Kidney epithelial cell (primary cell): ENCODE results near the gene IGSF21. TPM values are rescaled to one million over a fixed set of nuclear protein-coding genes. Genes with fewer than 3 reads are reported as not detected.

ENCODE experiments used
- DNase-seq: peaks from one replicate; pipeline ENCODE4 v3.0.0-alpha.2; 2010; ENCODE audit warnings: low read depth
- H3K27me3 ChIP-seq: 2 replicates; pipeline ENCODE4 v1.6.0; 2011; ENCODE audit warnings: low read length; ENCODE audit not compliant: control insufficient read depth, insufficient read depth
- H3K36me3 ChIP-seq: 2 replicates; pipeline ENCODE4 v1.5.1; 2011; ENCODE audit warnings: low read length; ENCODE audit not compliant: control insufficient read depth, insufficient read depth
- H3K4me3 ChIP-seq: 2 replicates; pipeline ENCODE4 v1.5.1; 2011; ENCODE audit warnings: low read depth, mild to moderate bottlenecking, control low read depth, low read length
- total RNA-seq: library from RNA; depleted of rRNA; stranded (reverse); fragments of >200 nt; gene quantifications from 2 replicates; pipeline ENCODE4 v1.2.3, GENCODE V29; 2015
- TF ChIP-seq, protein P1 (sequence below): IDR thresholded peaks from 2 replicates; pipeline ENCODE4 v1.5.1; 2011; ENCODE audit warnings: mild to moderate bottlenecking, moderate library complexity, low read length, control low read depth, inconsistent platforms; ENCODE audit not compliant: insufficient read depth, poor library complexity, severe bottlenecking

The IGSF21 gene
- total RNA-seq, 1 donor from 2014 or later: not detected

DNA sequence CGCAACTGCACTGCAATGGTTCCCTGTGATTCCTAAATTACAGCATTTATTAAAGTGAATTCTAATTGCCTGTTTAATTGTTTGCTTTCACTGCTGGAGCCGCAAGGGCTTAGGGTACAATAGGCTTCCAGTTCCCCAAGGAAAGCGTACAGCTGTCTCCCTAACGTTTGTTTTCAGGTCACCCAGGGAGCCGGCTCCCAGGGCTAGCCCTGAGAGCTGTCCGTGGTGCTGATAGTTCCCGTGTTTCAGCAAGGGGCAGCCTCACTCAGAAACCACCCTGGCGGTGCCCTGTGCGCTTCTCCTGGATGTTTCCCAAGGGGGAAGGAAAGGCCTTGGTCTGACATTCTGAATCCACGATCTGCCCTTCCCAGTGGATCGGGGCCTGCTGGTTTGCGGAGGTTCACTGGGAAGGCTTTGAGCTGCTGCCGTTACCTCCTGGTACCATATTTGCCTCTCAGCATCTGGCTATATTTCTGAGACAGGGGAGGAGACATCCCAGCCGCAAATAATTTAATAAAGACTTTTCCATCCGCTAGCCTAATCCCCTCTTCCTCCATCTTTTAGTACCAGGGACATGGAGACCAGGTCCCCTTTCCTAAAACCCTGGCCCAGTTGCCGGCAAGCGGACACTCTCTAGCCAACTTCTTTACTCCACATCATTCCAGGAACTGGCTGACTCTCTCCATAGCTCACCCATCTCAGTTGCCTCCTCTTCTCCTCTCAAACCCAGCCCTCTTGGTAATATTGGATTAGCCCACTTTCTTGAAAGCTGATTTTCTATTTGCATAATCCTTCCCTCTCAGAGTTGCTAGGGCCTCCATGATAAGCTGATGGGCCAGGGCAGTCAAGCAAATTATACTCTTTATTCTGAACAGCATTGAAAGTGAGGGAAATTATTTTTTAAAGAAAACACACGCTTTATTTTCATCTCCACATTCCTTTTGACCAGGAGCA lies 149.0 kb downstream of the IGSF21 start:
- TF ChIP-seq, protein P1, sequence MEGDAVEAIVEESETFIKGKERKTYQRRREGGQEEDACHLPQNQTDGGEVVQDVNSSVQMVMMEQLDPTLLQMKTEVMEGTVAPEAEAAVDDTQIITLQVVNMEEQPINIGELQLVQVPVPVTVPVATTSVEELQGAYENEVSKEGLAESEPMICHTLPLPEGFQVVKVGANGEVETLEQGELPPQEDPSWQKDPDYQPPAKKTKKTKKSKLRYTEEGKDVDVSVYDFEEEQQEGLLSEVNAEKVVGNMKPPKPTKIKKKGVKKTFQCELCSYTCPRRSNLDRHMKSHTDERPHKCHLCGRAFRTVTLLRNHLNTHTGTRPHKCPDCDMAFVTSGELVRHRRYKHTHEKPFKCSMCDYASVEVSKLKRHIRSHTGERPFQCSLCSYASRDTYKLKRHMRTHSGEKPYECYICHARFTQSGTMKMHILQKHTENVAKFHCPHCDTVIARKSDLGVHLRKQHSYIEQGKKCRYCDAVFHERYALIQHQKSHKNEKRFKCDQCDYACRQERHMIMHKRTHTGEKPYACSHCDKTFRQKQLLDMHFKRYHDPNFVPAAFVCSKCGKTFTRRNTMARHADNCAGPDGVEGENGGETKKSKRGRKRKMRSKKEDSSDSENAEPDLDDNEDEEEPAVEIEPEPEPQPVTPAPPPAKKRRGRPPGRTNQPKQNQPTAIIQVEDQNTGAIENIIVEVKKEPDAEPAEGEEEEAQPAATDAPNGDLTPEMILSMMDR: no peak
- no peaks in the 10 kb centered on the region for H3K27me3 ChIP-seq
- DNase-seq: peak; percentile 1
- no peak overlapping the region for H3K4me3 ChIP-seq
- no peaks in the 10 kb centered on the region for H3K36me3 ChIP-seq

DNA sequence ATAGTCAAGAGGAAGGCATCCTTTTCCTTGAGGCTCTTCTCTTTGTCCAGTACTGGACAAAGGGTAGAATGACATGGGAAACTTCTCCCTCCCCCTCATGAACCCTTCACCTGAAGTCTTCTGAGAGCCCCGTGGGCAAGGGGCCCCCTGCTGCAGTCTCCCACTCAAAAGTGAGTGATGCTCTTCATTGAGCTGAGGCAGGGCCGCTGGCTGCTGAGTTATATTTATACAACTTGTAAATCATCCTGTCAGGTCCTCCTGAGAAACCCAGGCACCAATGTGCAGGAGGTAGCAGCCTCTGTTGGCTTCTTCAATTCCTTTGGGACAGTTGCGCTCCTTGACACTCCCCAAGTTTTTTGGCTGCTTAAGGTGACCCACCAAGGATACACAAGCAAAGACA lies 150.2 kb downstream of the IGSF21 start:
- TF ChIP-seq, protein P1: no peak
- no peaks in the 10 kb centered on the region for H3K36me3 ChIP-seq
- no peaks in the 10 kb centered on the region for H3K27me3 ChIP-seq
- no peak for DNase-seq
- H3K4me3 ChIP-seq: no peak overlapping the region

DNA sequence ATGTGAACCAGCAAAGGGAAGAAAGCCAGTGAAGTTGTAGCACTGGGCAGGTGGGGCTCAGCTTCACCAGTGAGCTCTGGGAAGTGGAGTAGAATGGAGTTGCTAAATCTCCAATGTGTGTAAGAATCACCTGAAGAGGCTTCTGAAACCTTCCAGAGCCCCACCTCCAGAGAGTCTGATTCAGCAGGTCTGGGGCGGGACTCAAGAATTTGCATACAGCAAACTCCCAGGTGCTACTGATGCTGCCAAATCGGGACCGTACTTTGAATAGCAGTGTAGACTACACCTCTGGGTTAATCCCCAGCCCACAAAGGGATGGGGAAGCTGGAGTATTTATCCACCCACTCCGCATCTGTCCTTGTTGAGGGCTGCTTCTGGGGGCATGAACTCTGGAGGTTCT lies 154.3 kb downstream of the IGSF21 start:
- no peak for DNase-seq
- Histone ChIP-seq H3K27me3 (no peaks in the 10 kb centered on the region), H3K4me3 (no peak overlapping the region), H3K36me3 (no peaks in the 10 kb centered on the region)
- TF ChIP-seq, protein P1: no peak

DNA sequence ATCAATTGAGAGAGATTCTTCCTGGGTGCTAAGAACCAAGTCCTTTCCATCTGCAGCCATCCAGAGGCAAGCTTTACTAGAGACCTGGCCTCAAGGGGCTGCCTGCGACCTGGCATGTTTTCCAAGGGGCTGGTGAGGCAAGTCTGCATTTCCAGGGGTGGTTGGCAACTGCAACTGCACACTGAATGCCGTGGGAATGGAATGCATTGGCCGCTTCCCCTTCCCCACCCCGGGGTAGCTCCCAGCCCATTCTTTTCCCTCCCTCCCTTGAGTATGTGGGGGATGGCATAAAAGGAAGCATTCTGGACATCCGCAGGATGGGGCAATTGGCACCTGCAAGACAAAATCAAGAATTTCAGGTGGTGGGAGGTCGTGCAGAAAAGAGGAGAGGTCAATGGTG lies 155.1 kb downstream of the IGSF21 start:
- TF ChIP-seq, protein P1: no peak
- H3K4me3 ChIP-seq: no peak overlapping the region
- H3K36me3 ChIP-seq: no peaks in the 10 kb centered on the region
- H3K27me3 ChIP-seq: no peaks in the 10 kb centered on the region
- no peak for DNase-seq

DNA sequence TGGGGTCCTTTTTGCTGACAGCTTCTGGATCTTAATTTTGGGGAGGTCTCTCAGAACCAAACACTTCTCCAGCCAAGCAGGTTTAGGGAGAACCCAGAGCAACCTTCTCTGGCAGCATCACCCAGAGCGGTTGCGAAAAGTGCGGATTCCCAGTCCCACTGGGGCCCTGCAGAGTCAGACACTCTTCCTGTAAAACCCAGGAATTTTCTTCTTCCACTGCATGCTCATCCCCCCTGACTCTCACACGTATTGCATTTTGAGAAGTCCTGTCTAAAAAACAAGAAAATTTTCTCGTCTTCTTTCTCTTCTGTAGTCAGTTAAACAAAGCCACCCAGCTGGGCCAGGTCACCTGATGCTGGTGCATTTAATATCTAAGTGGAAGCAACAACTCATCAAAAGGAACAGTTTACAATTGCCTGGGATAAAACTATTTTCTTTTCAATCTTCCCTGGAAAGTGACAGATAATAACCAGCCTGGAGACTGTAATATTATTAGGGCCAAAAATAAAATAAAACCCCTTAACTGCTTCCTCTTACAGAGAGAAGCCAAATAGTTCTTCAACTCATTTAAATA lies 156.0 kb downstream of the IGSF21 start:
- Histone ChIP-seq H3K27me3 (no peaks in the 10 kb centered on the region), H3K4me3 (no peak overlapping the region), H3K36me3 (no peaks in the 10 kb centered on the region)
- DNase-seq: no peak
- TF ChIP-seq, protein P1: no peak
